Measurements from ENCODE around the gene PDIA5.

The PDIA5 gene

GRCh38 chr3:123026565-123027291 is 40.1 kb upstream of the PDIA5 start:
- H3K9me3 ChIP-seq (ENCODE audit: insufficient read depth, low read depth, low read length), result no peaks in the 10 kb centered on the region
- H3K4me2 ChIP-seq (ENCODE audit: low read depth, low read length, poor library complexity, severe bottlenecking), result peak overlapping the region; percentile 96
- H3K79me2 ChIP-seq (ENCODE audit: insufficient read depth, low read length), result no peaks in the 10 kb centered on the region
- TF ChIP-seq EZH2phosphoT487 (IDR thresholded peaks at IDR 0.05; ENCODE audit: borderline replicate concordance), result no peak
- TF ChIP-seq CTCF (conservative IDR thresholded peaks at IDR 0.05; ENCODE audit: low read length), result no peak
- no peaks in the 10 kb centered on the region for H3F3A ChIP-seq (ENCODE audit: low read depth)
- H4K20me1 ChIP-seq (ENCODE audit: insufficient read depth, low read length, poor library complexity, severe bottlenecking), result no peaks in the 10 kb centered on the region
- H3K4me3 ChIP-seq (ENCODE audit: low read length, poor library complexity, severe bottlenecking), result no peak overlapping the region
- no peak overlapping the region for H3K9ac ChIP-seq (ENCODE audit: low read depth, low read length, poor library complexity, severe bottlenecking)
- no peak overlapping the region for H2AFZ ChIP-seq (ENCODE audit: low read length)
- peaks cover 9% of the 10 kb centered on the region for H3K27me3 ChIP-seq (ENCODE audit: insufficient read depth, low read length, poor library complexity, severe bottlenecking)
- no peaks in the 10 kb centered on the region for H3K9me2 ChIP-seq (replicated peaks; ENCODE audit: low read depth, low read length)
- H3K4me1 ChIP-seq (ENCODE audit: insufficient read depth, low read length, poor library complexity, severe bottlenecking), result peaks cover 19% of the 10 kb centered on the region
- H3K36me3 ChIP-seq (ENCODE audit: insufficient read depth, low read length), result no peaks in the 10 kb centered on the region

- TF ChIP-seq EZH2phosphoT487 (IDR thresholded peaks at IDR 0.05; ENCODE audit: borderline replicate concordance) (no peak), CTCF (conservative IDR thresholded peaks at IDR 0.05; ENCODE audit: low read length) (peak; percentile 59)
- peak within 1 kb of the TSS; percentile 96 for H3K4me2 ChIP-seq (ENCODE audit: low read depth, low read length, poor library complexity, severe bottlenecking)
- peak within 1 kb of the TSS; percentile 98 for H2AFZ ChIP-seq (ENCODE audit: low read length)
- H3K79me2 ChIP-seq (ENCODE audit: insufficient read depth, low read length), result no peaks in the 10 kb centered on the region
- peaks cover 9% of the 10 kb centered on the region for H3K27me3 ChIP-seq (ENCODE audit: insufficient read depth, low read length, poor library complexity, severe bottlenecking)
- no peaks in the 10 kb centered on the region for H3K36me3 ChIP-seq (ENCODE audit: insufficient read depth, low read length)
- H3K4me1 ChIP-seq (ENCODE audit: insufficient read depth, low read length, poor library complexity, severe bottlenecking), result peaks cover 19% of the 10 kb centered on the region
- no peaks in the 10 kb centered on the region for H4K20me1 ChIP-seq (ENCODE audit: insufficient read depth, low read length, poor library complexity, severe bottlenecking)
- H3K9me2 ChIP-seq (replicated peaks; ENCODE audit: low read depth, low read length), result no peaks in the 10 kb centered on the region
- H3F3A ChIP-seq (ENCODE audit: low read depth), result no peaks in the 10 kb centered on the region
- peak within 1 kb of the TSS; percentile 75 for H3K4me3 ChIP-seq (ENCODE audit: low read length, poor library complexity, severe bottlenecking)
- H3K9ac ChIP-seq (ENCODE audit: low read depth, low read length, poor library complexity, severe bottlenecking), result peak within 1 kb of the TSS; percentile 64
- H3K9me3 ChIP-seq (ENCODE audit: insufficient read depth, low read depth, low read length), result no peaks in the 10 kb centered on the region
Observed at GRCh38 chr3:123027292-123028232, 39.3 kb upstream of the PDIA5 start, which contains the start of gene SEMA5B. TSS of gene SEMA5B (minus strand) at chr3:123027763. CDS start at chr3:122961263, 66,500 bp downstream.

- peaks cover 9% of the 10 kb centered on the region for H3K27me3 ChIP-seq (ENCODE audit: insufficient read depth, low read length, poor library complexity, severe bottlenecking)
- TF ChIP-seq EZH2phosphoT487 (IDR thresholded peaks at IDR 0.05; ENCODE audit: borderline replicate concordance), result no peak
- TF ChIP-seq CTCF (conservative IDR thresholded peaks at IDR 0.05; ENCODE audit: low read length), result peak; percentile 66
- H4K20me1 ChIP-seq (ENCODE audit: insufficient read depth, low read length, poor library complexity, severe bottlenecking), result no peaks in the 10 kb centered on the region
- H3K4me1 ChIP-seq (ENCODE audit: insufficient read depth, low read length, poor library complexity, severe bottlenecking), result peaks cover 19% of the 10 kb centered on the region
- H3F3A ChIP-seq (ENCODE audit: low read depth), result no peaks in the 10 kb centered on the region
- H3K9me2 ChIP-seq (replicated peaks; ENCODE audit: low read depth, low read length), result no peaks in the 10 kb centered on the region
- peak overlapping the region; percentile 75 for H3K4me3 ChIP-seq (ENCODE audit: low read length, poor library complexity, severe bottlenecking)
- H3K79me2 ChIP-seq (ENCODE audit: insufficient read depth, low read length), result no peaks in the 10 kb centered on the region
- H2AFZ ChIP-seq (ENCODE audit: low read length), result peak overlapping the region; percentile 98
- H3K4me2 ChIP-seq (ENCODE audit: low read depth, low read length, poor library complexity, severe bottlenecking), result peak overlapping the region; percentile 96
- H3K36me3 ChIP-seq (ENCODE audit: insufficient read depth, low read length), result no peaks in the 10 kb centered on the region
- no peaks in the 10 kb centered on the region for H3K9me3 ChIP-seq (ENCODE audit: insufficient read depth, low read depth, low read length)
- peak overlapping the region; percentile 64 for H3K9ac ChIP-seq (ENCODE audit: low read depth, low read length, poor library complexity, severe bottlenecking)
Observed at GRCh38 chr3:123028233-123028828, 38.5 kb upstream of the PDIA5 start.

Measured in Loucy (cell line).